ENCODE results near the gene TSGA10. TPM values are rescaled to one million over a fixed set of nuclear protein-coding genes. Genes with fewer than 3 reads are reported as not detected.
A peak's percentile ranks its signal among the peaks of the same experiment; 100 is the strongest.
"Not testable (repeated sequence)": the region's sequence is repeated elsewhere in the genome, so short reads cannot be mapped to it uniquely, and the experiment has no call there.

Gene TSGA10
- total RNA-seq, 2 donors from 2014 or later, result 3.5 to 9.8 TPM

GRCh38 chr2:99135044-99135556, 19.6 kb downstream of the TSGA10 start:
- H3K27me3 Mint-ChIP-seq; H3K4me3 Mint-ChIP-seq; ATAC-seq (replicated peaks); H3K4me1 Mint-ChIP-seq; H3K27ac Mint-ChIP-seq; H3K36me3 Mint-ChIP-seq (ENCODE audit: low read depth): not testable (repeated sequence)
- peaks cover 21% of the 10 kb centered on the region for H3K9me3 Mint-ChIP-seq

- peaks cover 23% of the 10 kb centered on the region for H3K9me3 Mint-ChIP-seq
- H3K27ac Mint-ChIP-seq, result no peak overlapping the region
- no peaks in the 10 kb centered on the region for H3K4me1 Mint-ChIP-seq
- no peaks in the 10 kb centered on the region for H3K27me3 Mint-ChIP-seq
- no peak for ATAC-seq (replicated peaks)
- peaks cover 20% of the 10 kb centered on the region for H3K36me3 Mint-ChIP-seq (ENCODE audit: low read depth)
- no peak overlapping the region for H3K4me3 Mint-ChIP-seq
Measured at GRCh38 chr2:99127981-99128380, 26.8 kb downstream of the TSGA10 start.

GRCh38 chr2:99112617-99113016, 42.1 kb downstream of the TSGA10 start:
- no peak for ATAC-seq (replicated peaks)
- no peaks in the 10 kb centered on the region for H3K4me1 Mint-ChIP-seq

GRCh38 chr2:99111945-99112344, 42.8 kb downstream of the TSGA10 start:
- H3K4me3 Mint-ChIP-seq, result no peak overlapping the region
- no peaks in the 10 kb centered on the region for H3K36me3 Mint-ChIP-seq (ENCODE audit: low read depth)
- H3K9me3 Mint-ChIP-seq, result no peaks in the 10 kb centered on the region
- H3K4me1 Mint-ChIP-seq, result no peaks in the 10 kb centered on the region
- no peak overlapping the region for H3K27ac Mint-ChIP-seq
- no peak for ATAC-seq (replicated peaks)
- H3K27me3 Mint-ChIP-seq, result no peaks in the 10 kb centered on the region

More at GRCh38 chr2:99112617-99113016, 42.1 kb downstream of the TSGA10 start:
- Mint-ChIP-seq H3K27ac (no peak overlapping the region), H3K9me3 (no peaks in the 10 kb centered on the region), H3K4me3 (no peak overlapping the region), H3K36me3 (ENCODE audit: low read depth) (no peaks in the 10 kb centered on the region), H3K27me3 (no peaks in the 10 kb centered on the region)

GRCh38 chr2:99111236-99111635, 43.5 kb downstream of the TSGA10 start:
- H3K4me1 Mint-ChIP-seq, result no peaks in the 10 kb centered on the region
- H3K27me3 Mint-ChIP-seq, result no peaks in the 10 kb centered on the region
- H3K27ac Mint-ChIP-seq, result no peak overlapping the region
- no peaks in the 10 kb centered on the region for H3K36me3 Mint-ChIP-seq (ENCODE audit: low read depth)
- no peak overlapping the region for H3K4me3 Mint-ChIP-seq
- no peak for ATAC-seq (replicated peaks)
- no peaks in the 10 kb centered on the region for H3K9me3 Mint-ChIP-seq

- peak; percentile 12 for ATAC-seq (replicated peaks)
- Mint-ChIP-seq H3K27me3 (no peaks in the 10 kb centered on the region), H3K36me3 (ENCODE audit: low read depth) (peaks cover 6% of the 10 kb centered on the region), H3K9me3 (no peaks in the 10 kb centered on the region), H3K4me1 (no peaks in the 10 kb centered on the region), H3K27ac (no peak overlapping the region), H3K4me3 (no peak overlapping the region)
Measured at GRCh38 chr2:99106913-99107312, 47.8 kb downstream of the TSGA10 start.

- H3K27ac Mint-ChIP-seq, result no peak overlapping the region
- no peak overlapping the region for H3K4me3 Mint-ChIP-seq
- no peaks in the 10 kb centered on the region for H3K27me3 Mint-ChIP-seq
- no peak for ATAC-seq (replicated peaks)
- no peaks in the 10 kb centered on the region for H3K4me1 Mint-ChIP-seq
- no peaks in the 10 kb centered on the region for H3K9me3 Mint-ChIP-seq
- peaks cover 6% of the 10 kb centered on the region for H3K36me3 Mint-ChIP-seq (ENCODE audit: low read depth)
Measured at GRCh38 chr2:99104006-99104405, 50.7 kb downstream of the TSGA10 start.

GRCh38 chr2:99101697-99102096, 53.0 kb downstream of the TSGA10 start:
- H3K36me3 Mint-ChIP-seq (ENCODE audit: low read depth), result peaks cover 6% of the 10 kb centered on the region
- H3K9me3 Mint-ChIP-seq, result no peaks in the 10 kb centered on the region
- no peak for ATAC-seq (replicated peaks)
- peak overlapping the region; percentile 52 for H3K27ac Mint-ChIP-seq
- no peaks in the 10 kb centered on the region for H3K27me3 Mint-ChIP-seq
- H3K4me1 Mint-ChIP-seq, result peaks cover 2% of the 10 kb centered on the region
- no peak overlapping the region for H3K4me3 Mint-ChIP-seq

- H3K36me3 Mint-ChIP-seq (ENCODE audit: low read depth), result no peaks in the 10 kb centered on the region
Measured at GRCh38 chr2:99096728-99097127, 58.0 kb downstream of the TSGA10 start.

GRCh38 chr2:99088017-99088416, 66.7 kb downstream of the TSGA10 start:
- H3K27me3 Mint-ChIP-seq, result peaks cover 12% of the 10 kb centered on the region
- no peak for ATAC-seq (replicated peaks)
- no peaks in the 10 kb centered on the region for H3K9me3 Mint-ChIP-seq
- no peaks in the 10 kb centered on the region for H3K4me1 Mint-ChIP-seq
- no peak overlapping the region for H3K27ac Mint-ChIP-seq
- H3K4me3 Mint-ChIP-seq, result no peak overlapping the region
- H3K36me3 Mint-ChIP-seq (ENCODE audit: low read depth), result no peaks in the 10 kb centered on the region

More at GRCh38 chr2:99096728-99097127, 58.0 kb downstream of the TSGA10 start:
- Mint-ChIP-seq H3K9me3 (no peaks in the 10 kb centered on the region), H3K27ac (peak overlapping the region; percentile 28), H3K4me3 (no peak overlapping the region), H3K27me3 (no peaks in the 10 kb centered on the region), H3K4me1 (peaks cover 7% of the 10 kb centered on the region)
- peak; percentile 92 for ATAC-seq (replicated peaks)

GRCh38 chr2:99086385-99086784, 68.4 kb downstream of the TSGA10 start:
- Mint-ChIP-seq H3K27me3 (peaks cover 15% of the 10 kb centered on the region), H3K27ac (no peak overlapping the region), H3K4me3 (no peak overlapping the region), H3K9me3 (no peaks in the 10 kb centered on the region), H3K36me3 (ENCODE audit: low read depth) (no peaks in the 10 kb centered on the region), H3K4me1 (no peaks in the 10 kb centered on the region)
- ATAC-seq (replicated peaks), result no peak

GRCh38 chr2:99085421-99085820, 69.3 kb downstream of the TSGA10 start:
- peaks cover 15% of the 10 kb centered on the region for H3K27me3 Mint-ChIP-seq
- no peaks in the 10 kb centered on the region for H3K9me3 Mint-ChIP-seq
- ATAC-seq (replicated peaks), result no peak
- no peak overlapping the region for H3K27ac Mint-ChIP-seq
- H3K36me3 Mint-ChIP-seq (ENCODE audit: low read depth), result no peaks in the 10 kb centered on the region
- no peaks in the 10 kb centered on the region for H3K4me1 Mint-ChIP-seq
- no peak overlapping the region for H3K4me3 Mint-ChIP-seq

- no peak overlapping the region for H3K27ac Mint-ChIP-seq
- H3K9me3 Mint-ChIP-seq, result no peaks in the 10 kb centered on the region
- peaks cover 15% of the 10 kb centered on the region for H3K27me3 Mint-ChIP-seq
- no peak for ATAC-seq (replicated peaks)
- H3K4me1 Mint-ChIP-seq, result no peaks in the 10 kb centered on the region
- H3K36me3 Mint-ChIP-seq (ENCODE audit: low read depth), result no peaks in the 10 kb centered on the region
- H3K4me3 Mint-ChIP-seq, result no peak overlapping the region
Measured at GRCh38 chr2:99084256-99084655, 70.5 kb downstream of the TSGA10 start.

GRCh38 chr2:99081891-99082290, 72.9 kb downstream of the TSGA10 start:
- H3K9me3 Mint-ChIP-seq, result no peaks in the 10 kb centered on the region
- ATAC-seq (replicated peaks), result no peak
- no peak overlapping the region for H3K4me3 Mint-ChIP-seq
- no peaks in the 10 kb centered on the region for H3K36me3 Mint-ChIP-seq (ENCODE audit: low read depth)
- no peak overlapping the region for H3K27ac Mint-ChIP-seq
- H3K4me1 Mint-ChIP-seq, result no peaks in the 10 kb centered on the region
- peaks cover 15% of the 10 kb centered on the region for H3K27me3 Mint-ChIP-seq

- no peaks in the 10 kb centered on the region for H3K9me3 Mint-ChIP-seq
- H3K4me3 Mint-ChIP-seq, result no peak overlapping the region
- no peaks in the 10 kb centered on the region for H3K4me1 Mint-ChIP-seq
- H3K36me3 Mint-ChIP-seq (ENCODE audit: low read depth), result no peaks in the 10 kb centered on the region
- no peak for ATAC-seq (replicated peaks)
- peaks cover 12% of the 10 kb centered on the region for H3K27me3 Mint-ChIP-seq
- H3K27ac Mint-ChIP-seq, result no peak overlapping the region
Measured at GRCh38 chr2:99079226-99079625, 75.5 kb downstream of the TSGA10 start.

- Mint-ChIP-seq H3K4me1 (no peaks in the 10 kb centered on the region), H3K27me3 (no peaks in the 10 kb centered on the region), H3K27ac (peak overlapping the region; percentile 2), H3K36me3 (ENCODE audit: low read depth) (no peaks in the 10 kb centered on the region), H3K4me3 (no peak overlapping the region), H3K9me3 (no peaks in the 10 kb centered on the region)
- ATAC-seq (replicated peaks), result no peak
Measured at GRCh38 chr2:99072551-99072950, 82.2 kb downstream of the TSGA10 start.
